GM21515 (cell line): Measurements from ENCODE around the gene FLT3.
"Not testable (repeated sequence)": the region's sequence is repeated elsewhere in the genome, so short reads cannot be mapped to it uniquely, and the experiment has no call there.

Experiments
- ATAC-seq: cut with Tn5 transposase; IDR thresholded peaks from one replicate; pipeline ENCODE4 v1.9.1; 2021; ENCODE audit not compliant: unreplicated experiment

The FLT3 gene

GRCh38 chr13:28005016-28005415 lies 95.4 kb downstream of the FLT3 start:
- not testable (repeated sequence) for ATAC-seq

GRCh38 chr13:28002886-28003698 lies 97.3 kb downstream of the FLT3 start:
- ATAC-seq: no peak

- ATAC-seq: no peak
Measured at GRCh38 chr13:28001837-28002473, 98.4 kb downstream of the FLT3 start.

- no peak for ATAC-seq
Measured at GRCh38 chr13:28001049-28001448, 99.3 kb downstream of the FLT3 start.

- no peak for ATAC-seq
Measured at GRCh38 chr13:28000567-28000966, 99.8 kb downstream of the FLT3 start.

- ATAC-seq: no peak
Measured at GRCh38 chr13:27997904-27998522, 102.4 kb downstream of the FLT3 start.

GRCh38 chr13:27991881-27992280 lies 108.5 kb downstream of the FLT3 start:
- ATAC-seq: no peak

- no peak for ATAC-seq
Measured at GRCh38 chr13:27988520-27988919, 111.9 kb downstream of the FLT3 start, which contains the start of gene URAD. Gene URAD (minus strand): TSS chr13:27988693. CDS start chr13:27988637, 56 bp downstream.

GRCh38 chr13:27985600-27985999 lies 114.8 kb downstream of the FLT3 start:
- ATAC-seq: no peak

GRCh38 chr13:27982361-27982760 lies 118.0 kb downstream of the FLT3 start:
- no peak for ATAC-seq

GRCh38 chr13:27981006-27981708 lies 119.2 kb downstream of the FLT3 start:
- no peak for ATAC-seq

- ATAC-seq: no peak
Measured at GRCh38 chr13:27980280-27980998, 119.9 kb downstream of the FLT3 start.

GRCh38 chr13:27979765-27980279 lies 120.6 kb downstream of the FLT3 start:
- ATAC-seq: no peak

GRCh38 chr13:27979001-27979643 lies 121.3 kb downstream of the FLT3 start:
- no peak for ATAC-seq

- no peak for ATAC-seq
Measured at GRCh38 chr13:27978301-27978968, 121.9 kb downstream of the FLT3 start.

- ATAC-seq: no peak
Measured at GRCh38 chr13:27977476-27978300, 122.7 kb downstream of the FLT3 start.

GRCh38 chr13:27976362-27977091 lies 123.8 kb downstream of the FLT3 start:
- ATAC-seq: no peak
